ENCODE measurements around the gene CFAP100.

CFAP100 gene

GRCh38 chr3:126463521-126463920, 68.8 kb downstream of the CFAP100 start:
- DNase-seq: peak in 2 of 42 donors; percentile 13
- intact Hi-C loops (cut with DNase I): no loop called here

- intact Hi-C loops (cut with DNase I): no loop called here
- DNase-seq: peak in 1 of 42 donors; percentile 8
Measured at GRCh38 chr3:126464093-126464492, 69.4 kb downstream of the CFAP100 start.

- DNase-seq: peak in 4 of 42 donors; percentile 12 to 25 (median 18)
- intact Hi-C loops (cut with DNase I): no loop called here
Measured at GRCh38 chr3:126464494-126464893, 69.8 kb downstream of the CFAP100 start.

GRCh38 chr3:126464997-126465396, 70.3 kb downstream of the CFAP100 start:
- intact Hi-C loops (cut with DNase I): no loop called here
- peak in 3 of 42 donors; percentile 9 to 31 (median 23) for DNase-seq

DNA sequence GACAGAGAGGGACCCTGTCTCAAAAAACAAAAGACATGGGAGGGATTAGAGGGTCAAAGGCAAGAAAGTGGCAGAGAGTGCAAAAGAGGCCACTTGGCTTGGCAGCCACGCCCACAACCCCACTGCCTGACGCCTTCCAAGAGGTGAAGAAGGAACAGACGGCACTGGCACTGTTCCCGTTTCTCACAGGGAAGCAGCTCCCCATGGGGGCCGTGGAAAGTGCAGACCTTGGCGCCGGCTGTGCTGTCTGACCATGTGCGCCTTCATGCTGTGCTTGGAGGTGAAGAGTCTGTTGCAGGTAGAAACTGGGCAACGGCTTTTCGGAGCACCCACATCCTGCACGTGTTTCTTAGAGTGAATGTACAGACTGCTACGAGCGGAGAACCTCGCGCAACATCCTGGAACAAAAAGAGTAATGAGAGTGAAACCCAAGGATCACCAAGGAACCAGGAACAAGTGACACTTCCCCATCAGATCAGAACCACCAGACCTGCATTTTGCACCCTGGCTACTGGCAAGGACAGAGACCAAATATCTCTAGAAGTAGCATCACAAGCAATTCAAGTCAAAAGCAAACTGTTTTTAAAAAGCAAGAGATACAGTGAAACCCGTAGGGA, 71.3 kb downstream of the CFAP100 start:
- peak in 11 of 42 donors; percentile 15 to 56 (median 33) for DNase-seq
- intact Hi-C loops (cut with DNase I): no loop called here

- intact Hi-C loops (cut with DNase I): no loop called here
- DNase-seq: peak in 3 of 42 donors; percentile 12 to 27 (median 17)
Measured at GRCh38 chr3:126466886-126467610, 72.3 kb downstream of the CFAP100 start.

GRCh38 chr3:126467611-126467955, 72.9 kb downstream of the CFAP100 start:
- intact Hi-C loops (cut with DNase I): no loop called here
- peak in 3 of 42 donors; percentile 3 to 13 (median 8) for DNase-seq

GRCh38 chr3:126468028-126468891, 73.6 kb downstream of the CFAP100 start:
- intact Hi-C loops (cut with DNase I): no loop called here
- peak in 5 of 42 donors; percentile 2 to 31 (median 19) for DNase-seq

- intact Hi-C loops (cut with DNase I): no loop called here
- peak in 3 of 42 donors; percentile 3 to 8 (median 3) for DNase-seq
Measured at GRCh38 chr3:126469479-126469878, 74.8 kb downstream of the CFAP100 start.

DNA sequence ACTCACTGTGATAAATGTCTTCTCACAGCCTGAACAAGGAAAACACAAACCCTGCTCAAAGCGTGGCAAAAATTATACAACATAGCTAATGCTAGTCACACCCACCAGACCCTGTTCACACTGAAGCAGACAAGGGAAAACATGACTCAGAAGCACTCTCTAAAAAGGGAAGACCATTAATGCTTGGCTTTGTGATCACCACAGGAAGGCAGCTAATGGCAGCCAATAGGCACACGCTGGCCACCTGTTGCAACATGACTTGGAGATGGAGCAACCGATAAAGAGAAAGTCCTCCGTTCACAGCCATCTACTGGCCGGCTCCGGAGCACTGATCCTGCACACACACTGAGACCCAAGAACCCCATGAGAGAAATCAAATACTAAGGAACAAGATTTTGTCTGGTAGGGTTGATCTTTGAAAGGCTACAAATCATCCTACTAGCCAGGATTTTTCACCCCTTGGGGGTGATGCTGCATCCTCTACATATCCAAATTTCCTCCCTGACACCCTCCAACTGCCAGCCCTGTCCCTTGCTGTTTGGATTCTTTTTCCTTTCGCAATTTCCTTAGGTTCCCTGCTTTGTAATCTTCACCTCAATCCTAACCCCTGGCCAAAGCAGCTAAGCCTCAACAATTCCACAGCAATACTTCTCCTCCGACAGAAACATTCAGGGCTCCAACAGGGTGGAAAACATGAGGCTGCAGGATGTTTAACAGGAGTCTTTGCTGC, 77.7 kb downstream of the CFAP100 start:
- intact Hi-C loops (cut with DNase I): loop anchor here (10.0 kb wide), 3 partner anchors 78 to 218 kb away; partner anchors contain the start of genes CFAP100 and KLF15
- peak in 40 of 42 donors; percentile 27 to 88 (median 54) for DNase-seq

DNA sequence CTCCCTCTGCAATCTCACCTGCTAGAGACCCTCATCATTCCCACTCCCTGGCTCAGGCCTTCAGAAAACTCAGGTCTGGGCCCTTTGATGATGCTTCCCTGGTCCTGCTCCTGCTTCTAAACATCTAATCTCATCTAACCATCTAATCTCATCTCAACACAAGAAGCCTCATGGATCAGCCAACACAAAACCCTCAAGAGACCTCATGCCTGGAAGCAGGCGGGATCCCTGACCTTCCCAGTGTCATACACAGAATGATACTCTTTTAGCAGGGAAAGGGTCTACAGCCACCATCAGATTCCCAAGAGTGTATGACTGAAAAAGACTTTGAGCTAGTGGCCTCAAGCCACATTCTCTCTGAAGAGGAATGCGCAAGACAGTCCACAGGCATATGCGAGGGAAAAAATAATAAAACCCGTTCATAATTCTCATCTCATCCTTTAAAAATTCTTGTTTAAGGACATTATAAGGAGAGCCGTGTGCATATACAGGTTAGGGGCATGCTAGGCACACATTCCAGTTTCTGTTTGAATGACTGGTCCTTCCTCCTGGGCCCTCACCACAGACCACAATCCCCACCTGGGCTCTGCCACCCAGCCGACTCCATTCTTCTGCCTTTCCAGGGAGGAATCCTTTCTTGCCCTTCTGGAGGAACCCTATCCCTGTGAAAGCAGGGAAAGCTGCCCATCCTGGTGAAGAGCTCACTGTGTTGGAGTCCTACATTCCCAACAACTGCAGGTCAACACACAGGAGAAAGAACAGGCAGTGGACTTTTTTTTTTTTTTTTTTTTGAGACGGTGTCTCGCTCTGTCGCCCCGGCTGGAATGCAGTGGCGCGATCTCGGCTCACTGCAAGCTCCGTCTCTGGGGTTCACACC, 78.8 kb downstream of the CFAP100 start:
- intact Hi-C loops (cut with DNase I): loop anchor here (10.0 kb wide), 3 partner anchors 79 to 219 kb away; partner anchors contain the start of genes CFAP100 and KLF15
- no peak for DNase-seq

- peak in 32 of 42 donors; percentile 17 to 60 (median 41) for DNase-seq
- intact Hi-C loops (cut with DNase I): loop anchor here (10.0 kb wide), 3 partner anchors 80 to 220 kb away; partner anchors contain the start of genes CFAP100 and KLF15
Measured at GRCh38 chr3:126474498-126475412, 80.0 kb downstream of the CFAP100 start.

GRCh38 chr3:126475413-126476114, 80.9 kb downstream of the CFAP100 start, which contains the start of gene ZXDC:
TSS of gene ZXDC (minus strand) at chr3:126475891. CDS start at chr3:126475865, 26 bp downstream.
- intact Hi-C loops (cut with DNase I): loop anchor here (10.0 kb wide), 3 partner anchors 81 to 221 kb away; partner anchors contain the start of genes CFAP100 and KLF15
- DNase-seq: peak; percentile 75 to 98 (median 94)

DNA sequence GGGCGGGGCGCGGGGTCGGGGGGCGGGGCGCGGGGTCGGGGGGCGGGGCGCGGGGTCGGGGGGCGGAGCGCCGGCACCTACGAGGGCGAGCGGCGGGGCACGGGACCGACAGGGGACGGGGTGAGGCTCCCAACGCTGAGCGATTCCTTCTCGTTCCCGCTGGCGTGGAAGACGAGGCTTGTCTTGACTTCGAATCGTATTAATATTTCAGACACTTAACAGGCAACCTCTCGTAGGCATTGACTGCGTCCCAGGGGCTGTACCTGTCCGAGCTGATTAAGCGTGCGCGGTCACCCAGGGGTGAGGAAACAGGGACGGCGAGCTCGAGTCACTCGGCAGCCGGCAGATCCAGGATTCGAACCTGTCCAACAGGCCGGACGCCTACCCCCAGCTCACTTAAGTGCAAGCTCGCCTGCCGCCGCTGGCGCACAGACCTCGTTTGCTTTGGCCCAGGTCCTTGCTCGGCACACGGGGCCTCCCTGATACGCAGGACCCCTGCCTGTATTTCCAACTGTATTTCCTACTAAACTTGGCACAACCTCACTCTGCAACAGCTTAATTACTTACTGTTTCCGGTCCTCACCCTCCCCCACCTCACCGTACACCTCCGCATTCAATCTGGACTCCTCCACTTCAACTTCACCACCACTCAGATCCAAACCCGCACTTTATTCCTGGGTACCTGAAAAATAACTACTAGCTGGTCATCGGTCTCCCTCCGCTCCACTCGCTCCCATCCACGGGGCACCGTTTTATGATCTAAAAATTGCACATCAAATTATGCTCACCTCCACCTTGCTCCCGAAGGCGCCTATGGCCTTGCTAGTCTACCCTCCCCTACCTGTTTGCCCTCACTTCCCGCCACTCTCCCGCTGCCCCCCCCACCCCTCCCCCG, 81.7 kb downstream of the CFAP100 start:
- intact Hi-C loops (cut with DNase I): loop anchor here (10.0 kb wide), 3 partner anchors 82 to 222 kb away; partner anchors contain the start of genes CFAP100 and KLF15
- peak in 9 of 42 donors; percentile 27 to 60 (median 49) for DNase-seq

DNA sequence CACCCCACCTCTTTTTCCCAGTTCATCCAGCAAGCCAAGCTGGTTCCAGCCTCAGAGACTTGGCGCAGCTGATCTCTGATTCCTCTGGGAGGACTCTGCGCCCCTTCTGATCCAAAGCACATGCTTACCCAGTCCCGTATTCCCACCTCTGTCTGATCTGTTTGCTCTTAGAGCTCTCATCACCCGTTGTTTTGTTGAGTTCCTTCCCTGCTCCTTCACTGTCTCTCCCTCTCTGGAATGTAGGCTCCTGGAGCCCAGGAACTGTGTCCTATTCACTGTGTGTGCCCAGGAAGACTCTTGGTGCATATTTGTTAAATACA, 82.3 kb downstream of the CFAP100 start:
- intact Hi-C loops (cut with DNase I): loop anchor here (10.0 kb wide), 3 partner anchors 82 to 222 kb away; partner anchors contain the start of genes CFAP100 and KLF15
- no peak for DNase-seq

All from head of caudate nucleus (tissue), 42 donors.